IPS-18c (cell line): ENCODE data around the gene VAV1.
A peak's percentile ranks its signal among the peaks of the same experiment; 100 is the strongest.
"Not testable (repeated sequence)": the region's sequence is repeated elsewhere in the genome, so short reads cannot be mapped to it uniquely, and the experiment has no call there.

Source experiments
- H3K4me3 ChIP-seq: 2 replicates; pipeline ENCODE4 v1.7.0; 2013; ENCODE audit warnings: low read depth, mild to moderate bottlenecking, low read length, moderate library complexity; ENCODE audit not compliant: insufficient read depth
- H3K9me3 ChIP-seq: one replicate; pipeline ENCODE4 v1.6.1; 2013; ENCODE audit warnings: mild to moderate bottlenecking, low read length, moderate library complexity; ENCODE audit not compliant: control insufficient read depth, insufficient read depth

Gene VAV1

DNA sequence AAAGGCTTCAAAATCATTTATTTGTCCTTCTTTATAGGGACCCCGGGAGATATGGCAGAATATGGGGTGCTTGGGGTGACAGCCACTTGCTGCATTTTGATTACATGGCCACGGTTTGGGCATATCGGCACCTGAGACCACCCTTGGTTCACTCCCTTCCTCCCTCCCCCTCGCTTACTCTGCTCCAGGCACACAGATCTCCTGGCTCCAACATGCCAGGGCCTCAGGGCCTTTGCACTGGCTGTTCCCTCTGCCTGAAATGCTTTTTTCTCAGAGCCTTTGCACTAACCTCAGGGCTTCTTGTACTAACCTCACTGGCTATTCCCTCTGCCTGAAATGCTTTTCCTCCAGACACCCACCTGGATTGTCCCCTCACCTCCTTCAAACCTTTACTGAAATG is 23.8 kb downstream of the VAV1 start:
- no peak overlapping the region for H3K4me3 ChIP-seq
- H3K9me3 ChIP-seq: peaks cover 9% of the 10 kb centered on the region

DNA sequence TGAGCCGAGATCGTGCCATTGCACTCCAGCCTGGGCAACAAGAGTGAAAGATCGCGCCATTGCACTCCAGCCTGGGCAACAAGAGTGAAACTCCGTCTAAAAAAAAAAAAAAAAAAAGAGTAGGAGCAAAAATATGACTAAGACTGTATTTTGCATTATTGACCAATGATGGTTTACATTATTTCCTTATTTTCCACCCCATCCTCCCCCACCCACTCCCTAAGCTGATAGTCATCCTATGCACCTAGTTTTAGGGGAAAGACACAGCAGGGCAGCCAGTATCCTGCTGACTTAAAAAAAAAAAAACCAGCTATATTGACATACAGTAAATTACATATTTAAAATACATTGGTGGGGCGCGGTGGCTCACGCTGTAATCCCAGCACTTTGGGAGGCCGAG is 25.1 kb downstream of the VAV1 start:
- H3K4me3 ChIP-seq: no peak overlapping the region
- H3K9me3 ChIP-seq: peaks cover 5% of the 10 kb centered on the region

DNA sequence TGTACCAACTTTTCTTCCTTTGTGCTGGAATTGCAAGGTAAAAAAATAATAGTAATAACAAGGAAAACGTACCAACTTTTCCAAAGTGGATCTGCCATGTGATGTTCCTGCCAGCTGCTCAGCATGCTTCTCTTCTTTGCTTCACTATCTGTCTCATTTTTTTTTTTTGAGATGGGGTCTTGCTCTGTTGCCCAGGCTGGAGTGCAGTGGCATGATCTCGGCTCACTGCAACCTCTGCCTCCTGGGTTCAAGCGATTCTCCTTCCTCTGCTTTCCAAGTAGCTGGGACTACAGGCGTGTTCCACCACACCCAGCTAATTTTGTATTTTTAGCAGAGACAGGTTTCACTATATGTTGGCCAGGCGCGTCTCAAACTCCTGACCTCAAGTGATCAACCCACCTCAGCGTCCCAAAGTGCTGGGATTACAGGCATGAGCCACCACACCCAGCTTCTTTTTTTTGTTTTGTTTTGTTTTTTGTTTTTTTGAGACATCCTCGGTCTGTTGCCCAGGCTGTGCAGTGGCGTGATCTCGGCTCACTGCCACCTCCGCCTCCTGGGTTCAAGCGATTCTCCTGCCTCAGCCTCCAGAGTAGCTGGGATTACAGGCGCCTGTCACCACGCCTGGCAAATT is 27.8 kb downstream of the VAV1 start:
- not testable (repeated sequence) for H3K4me3 ChIP-seq, H3K9me3 ChIP-seq

DNA sequence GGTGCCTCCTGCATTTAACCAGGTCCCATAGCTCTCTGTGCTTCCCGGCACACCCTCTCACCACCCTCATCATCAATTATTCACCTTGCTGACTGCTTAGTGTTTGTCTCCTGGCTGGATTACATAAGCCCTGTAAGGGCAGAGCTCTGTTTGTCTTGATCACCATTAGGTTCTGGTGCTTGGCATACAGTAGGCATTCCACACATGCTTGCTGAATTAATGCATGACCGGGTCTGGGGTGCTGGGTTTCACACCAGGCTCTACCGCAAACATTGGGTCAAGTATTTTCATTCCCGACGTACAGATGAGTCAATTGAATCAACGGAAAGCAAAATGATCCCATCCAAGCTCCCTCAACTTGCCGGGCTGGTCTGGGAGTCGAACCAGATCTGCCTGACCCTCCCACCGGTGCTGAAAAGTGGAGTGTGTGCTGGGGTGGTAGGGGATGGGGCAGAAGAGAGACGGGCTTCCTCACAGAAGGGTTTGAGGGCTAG is 28.5 kb downstream of the VAV1 start:
- no peaks in the 10 kb centered on the region for H3K9me3 ChIP-seq
- H3K4me3 ChIP-seq: peak overlapping the region; percentile 26; the same call in 1 of the 2 replicates

DNA sequence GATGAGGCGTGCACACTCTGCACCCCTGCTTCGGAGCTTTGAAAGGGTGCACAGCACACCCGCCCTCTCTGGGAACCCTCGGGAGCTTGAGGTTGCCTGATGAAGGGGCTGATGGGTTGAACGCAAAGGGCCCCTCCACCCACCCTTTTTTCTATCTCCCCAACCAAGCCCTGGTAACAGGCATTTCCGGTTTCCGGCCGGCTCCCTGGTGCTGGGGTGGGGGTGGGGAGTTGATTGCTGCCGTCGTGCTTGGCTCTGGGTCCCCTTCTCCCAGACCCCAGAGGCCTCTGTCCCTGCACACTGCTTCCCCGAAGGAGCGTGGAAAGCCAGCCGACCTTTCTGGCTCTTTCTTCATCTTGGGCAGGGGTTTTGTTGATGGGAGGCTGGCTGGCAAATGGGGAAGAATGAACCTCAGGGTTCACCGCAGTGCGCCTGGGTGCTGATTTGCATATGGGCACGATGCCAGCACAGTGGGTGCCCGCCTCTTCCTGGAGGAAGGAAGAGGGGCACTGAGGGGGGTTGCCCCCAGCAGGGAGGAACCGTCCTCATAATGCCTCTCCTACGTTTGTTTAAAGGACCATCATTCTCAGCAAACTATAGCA is 29.1 kb downstream of the VAV1 start:
- Histone ChIP-seq H3K9me3 (no peaks in the 10 kb centered on the region), H3K4me3 (peak overlapping the region; percentile 26; the same call in 1 of the 2 replicates)

DNA sequence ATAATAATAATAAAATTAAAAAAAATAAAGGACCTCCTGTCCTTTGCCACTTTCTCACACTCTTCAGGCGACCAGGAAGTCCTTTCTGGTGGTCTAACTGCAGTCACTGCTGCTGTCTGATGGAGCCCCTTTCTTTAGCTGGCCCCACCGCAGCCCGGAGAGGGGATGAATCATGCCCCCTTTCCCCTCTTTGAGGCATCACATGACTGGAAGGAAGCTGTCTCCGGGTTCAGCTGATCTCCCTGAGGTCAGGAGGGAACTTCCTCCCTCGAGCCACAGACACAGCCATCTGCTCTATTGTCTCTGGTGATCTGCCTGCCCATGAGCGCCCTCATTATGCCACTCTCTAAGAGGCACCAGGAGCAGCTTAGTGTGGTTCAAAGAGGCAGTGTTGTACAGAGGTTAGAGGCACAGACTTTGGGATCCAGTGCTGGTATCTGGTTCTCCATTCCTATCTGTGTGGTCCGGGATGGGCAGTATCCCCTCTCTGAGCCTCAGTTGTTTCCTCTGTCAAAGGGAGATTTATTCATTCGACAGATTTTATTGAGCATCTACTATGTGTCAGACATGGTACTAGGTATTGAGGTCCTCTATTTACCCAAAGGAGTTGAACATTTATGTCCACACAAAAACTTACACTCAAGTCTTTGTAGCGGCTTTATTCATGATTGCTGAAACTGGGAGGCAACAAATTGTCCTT is 30.0 kb downstream of the VAV1 start:
- Histone ChIP-seq H3K4me3 (no peak overlapping the region), H3K9me3 (no peaks in the 10 kb centered on the region)

DNA sequence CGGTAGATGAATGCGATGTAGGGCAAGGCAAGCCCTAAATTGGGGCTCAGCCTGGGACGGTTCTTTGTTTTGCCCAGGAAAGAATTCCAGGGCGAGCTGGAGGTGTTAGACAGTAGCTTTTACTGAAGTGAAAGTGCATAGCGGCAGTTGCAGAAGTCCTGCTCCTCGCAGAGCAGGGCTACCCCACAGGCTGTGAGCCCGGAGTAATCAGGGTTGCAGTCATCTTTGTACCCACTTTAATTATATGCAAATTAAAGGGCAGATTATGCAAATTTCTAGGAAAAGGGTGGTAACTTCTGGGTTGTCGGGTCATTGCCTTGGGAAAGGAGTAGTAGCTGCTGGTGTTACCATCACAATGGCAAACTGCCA is 30.5 kb downstream of the VAV1 start:
- H3K9me3 ChIP-seq: no peaks in the 10 kb centered on the region
- H3K4me3 ChIP-seq: no peak overlapping the region

DNA sequence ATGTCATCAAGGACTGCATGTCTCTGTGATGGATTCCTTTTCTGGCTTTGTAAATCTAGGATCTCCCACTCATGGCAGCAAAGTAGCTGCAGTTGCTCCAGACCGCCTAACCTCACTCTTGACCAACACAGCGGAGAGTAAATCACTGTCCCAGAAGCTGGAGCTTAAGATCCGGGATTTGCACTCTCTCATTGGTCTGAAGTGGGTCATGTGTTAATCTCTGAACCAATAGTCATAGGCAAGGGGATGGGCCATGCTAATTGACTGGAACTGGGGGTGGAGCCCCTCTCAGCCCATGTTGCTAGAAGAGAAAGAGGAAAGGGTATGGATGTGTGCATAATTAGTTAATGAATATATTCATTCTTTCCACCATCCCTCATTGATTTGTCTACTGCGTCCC is 34.0 kb downstream of the VAV1 start:
- Histone ChIP-seq H3K9me3 (no peaks in the 10 kb centered on the region), H3K4me3 (no peak overlapping the region)

DNA sequence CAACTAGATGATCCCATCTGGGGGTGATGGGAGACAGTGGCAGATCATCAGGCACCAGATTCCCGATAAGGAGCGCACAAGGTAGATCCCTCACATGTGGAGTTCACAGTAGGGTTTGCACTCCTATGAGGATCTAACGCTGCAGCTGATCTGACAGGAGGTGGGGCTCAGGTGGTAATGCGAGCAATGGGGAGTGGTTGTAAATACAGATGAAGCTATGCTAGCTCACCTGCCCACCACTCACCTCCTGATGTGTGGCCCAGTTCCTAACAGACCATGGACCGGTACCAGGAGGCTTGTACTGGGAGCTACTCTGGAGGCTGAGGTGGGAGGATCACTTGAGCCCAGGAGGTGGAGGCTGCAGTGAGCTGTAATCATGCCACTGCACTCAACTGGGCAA is 34.8 kb downstream of the VAV1 start:
- H3K4me3 ChIP-seq: no peak overlapping the region
- no peaks in the 10 kb centered on the region for H3K9me3 ChIP-seq

DNA sequence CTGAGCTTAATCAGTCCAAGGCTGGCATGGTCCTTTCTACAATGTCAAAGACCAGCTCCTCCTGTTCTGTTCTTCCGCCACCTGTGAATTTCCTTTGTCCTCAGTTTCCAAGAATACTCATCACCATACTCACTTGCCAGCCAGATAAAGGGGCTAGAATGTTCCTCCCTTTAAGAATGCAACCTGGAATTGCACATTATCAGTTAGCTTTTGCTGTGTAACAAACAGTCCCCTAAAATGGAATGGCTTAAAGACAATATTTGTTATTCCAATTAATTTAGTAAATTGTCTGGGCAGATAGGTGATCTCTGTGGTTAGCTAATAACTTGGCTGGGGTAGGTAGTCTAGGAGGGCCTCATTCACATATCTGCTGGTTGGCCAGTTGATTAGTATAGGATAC is 36.0 kb downstream of the VAV1 start:
- Histone ChIP-seq H3K9me3 (no peaks in the 10 kb centered on the region), H3K4me3 (no peak overlapping the region)

DNA sequence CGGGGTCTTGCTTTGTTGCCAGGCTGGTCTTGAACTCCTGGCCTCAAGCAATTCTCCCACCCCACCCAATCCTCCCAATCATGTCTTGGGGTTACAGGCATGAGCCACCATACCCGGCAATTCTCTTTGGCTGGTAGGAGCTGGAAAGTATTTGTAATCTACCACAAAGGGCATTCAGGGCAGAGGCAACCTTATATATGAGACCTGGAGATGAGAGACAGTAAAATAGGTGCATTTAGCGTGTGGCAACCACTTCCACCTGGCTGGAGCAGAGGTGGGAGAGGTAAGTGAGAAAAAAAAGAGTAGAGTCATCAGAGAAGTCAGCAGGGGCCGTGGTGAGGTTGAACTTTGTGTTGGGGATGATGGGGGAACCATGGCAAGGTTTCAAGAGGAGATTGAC is 36.8 kb downstream of the VAV1 start:
- Histone ChIP-seq H3K4me3 (no peak overlapping the region), H3K9me3 (no peaks in the 10 kb centered on the region)

DNA sequence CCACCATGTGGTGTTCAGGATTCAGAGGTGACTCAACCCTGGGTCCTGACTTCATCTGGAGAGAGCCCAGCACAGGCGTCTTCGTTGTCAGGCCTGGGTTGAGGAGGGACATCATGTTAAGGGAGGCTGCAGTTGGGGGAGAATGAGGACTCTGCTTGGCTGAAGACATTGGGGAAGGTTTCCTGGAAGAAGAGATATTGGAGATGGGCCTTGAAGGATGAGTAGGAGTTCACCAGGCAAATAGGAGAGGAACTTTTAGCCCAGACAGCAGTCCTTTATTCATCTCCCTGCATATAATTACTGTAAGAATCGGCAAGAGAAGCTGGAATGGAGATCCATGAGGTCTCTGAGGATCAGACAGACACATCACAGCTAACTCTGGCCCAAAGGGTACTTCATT is 38.9 kb downstream of the VAV1 start:
- Histone ChIP-seq H3K9me3 (no peaks in the 10 kb centered on the region), H3K4me3 (no peak overlapping the region)

DNA sequence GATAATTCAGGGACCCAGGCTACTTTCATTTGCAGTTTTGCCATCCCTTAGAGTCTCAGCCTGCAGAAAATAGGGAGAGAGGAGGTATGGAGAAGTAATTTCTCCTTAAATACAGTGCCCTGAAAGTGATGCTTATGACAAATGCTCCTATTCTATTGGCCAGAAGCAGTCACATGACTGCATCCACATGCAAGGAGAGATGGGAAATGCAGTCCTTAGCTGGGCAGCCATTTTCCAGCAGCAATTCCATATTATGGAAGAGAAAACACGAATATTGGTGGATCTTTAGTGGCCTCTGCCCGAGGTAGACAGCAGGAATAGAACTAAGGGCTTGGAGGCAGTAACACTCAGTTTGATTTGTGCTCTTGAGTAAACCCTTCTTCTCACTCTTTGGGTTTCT is 39.4 kb downstream of the VAV1 start:
- Histone ChIP-seq H3K9me3 (no peaks in the 10 kb centered on the region), H3K4me3 (no peak overlapping the region)

DNA sequence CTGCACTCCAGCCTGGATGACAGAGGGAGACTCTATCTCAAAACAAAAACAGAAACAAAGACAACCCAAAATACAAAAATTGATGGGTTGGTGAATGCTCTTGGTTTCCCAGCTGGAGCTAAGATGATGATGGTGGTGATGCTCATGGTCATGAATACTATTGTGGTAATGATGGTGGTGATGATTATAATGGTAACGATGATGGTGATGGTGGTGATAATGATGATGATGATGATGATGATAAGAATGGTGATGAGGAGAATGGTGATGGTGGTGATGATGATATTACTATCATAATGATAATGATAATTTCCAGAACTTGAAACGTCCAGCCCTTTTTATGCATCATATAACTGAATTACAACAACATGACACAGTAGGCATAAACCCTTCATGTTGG is 40.1 kb downstream of the VAV1 start:
- Histone ChIP-seq H3K9me3 (no peaks in the 10 kb centered on the region), H3K4me3 (no peak overlapping the region)

DNA sequence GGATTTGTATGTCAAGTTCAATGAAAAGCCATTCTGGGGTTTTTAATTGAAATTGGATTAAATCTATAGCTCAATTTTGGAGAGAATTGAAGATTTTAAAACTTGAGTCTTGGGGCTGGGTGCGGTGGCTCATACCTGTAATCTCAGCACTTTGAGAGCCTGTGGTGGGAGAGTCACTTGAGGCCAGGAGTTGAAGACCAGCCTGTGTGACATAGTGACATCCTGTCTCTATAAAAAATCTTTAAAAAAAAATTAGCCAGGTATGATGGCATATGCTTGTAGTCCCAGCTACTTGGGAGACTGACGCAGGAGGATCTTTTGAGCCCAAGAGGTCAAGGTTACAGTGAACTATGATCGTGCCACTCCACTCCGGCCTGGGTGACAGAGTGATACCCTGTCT is 41.2 kb downstream of the VAV1 start:
- no peaks in the 10 kb centered on the region for H3K9me3 ChIP-seq
- no peak overlapping the region for H3K4me3 ChIP-seq

DNA sequence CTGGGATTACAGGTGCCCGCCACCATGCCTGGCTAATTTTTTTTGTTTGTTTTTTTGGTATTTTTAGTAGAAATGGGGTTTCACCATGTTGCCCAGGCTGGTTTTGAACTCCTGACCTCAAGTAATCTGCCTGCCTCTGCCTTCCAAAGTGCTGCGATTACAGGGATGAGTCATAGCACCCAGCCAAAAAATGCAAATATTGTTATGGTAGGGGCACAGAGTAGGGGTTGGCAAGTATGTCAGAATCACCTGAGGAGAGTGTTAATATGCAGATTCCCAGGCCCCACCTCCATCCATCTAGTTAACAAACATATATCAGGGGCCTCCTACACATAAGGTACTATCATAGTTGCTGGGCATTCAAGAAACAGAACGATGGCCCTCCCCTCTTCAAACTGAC is 44.7 kb downstream of the VAV1 start:
- Histone ChIP-seq H3K4me3 (no peak overlapping the region), H3K9me3 (peaks cover 3% of the 10 kb centered on the region)

DNA sequence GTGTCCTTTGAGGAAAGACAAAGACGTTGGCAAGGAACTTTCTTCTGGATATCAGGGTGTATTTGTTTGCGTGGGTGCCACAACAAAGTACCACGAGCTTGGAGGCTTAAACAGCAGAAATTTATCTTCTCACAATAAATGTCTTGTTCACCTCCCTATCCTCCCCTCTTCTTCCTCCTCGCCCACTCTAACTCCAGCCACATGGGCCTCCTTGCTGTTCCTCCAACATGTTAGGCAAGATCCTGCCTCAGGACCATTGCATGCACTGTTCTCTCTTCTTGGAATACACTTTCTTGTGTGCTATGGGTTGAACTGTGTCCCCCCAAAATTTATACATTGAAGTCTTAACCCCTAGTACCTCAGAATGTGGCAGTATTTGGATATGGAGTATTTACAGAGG is 45.7 kb downstream of the VAV1 start:
- H3K9me3 ChIP-seq: peaks cover 3% of the 10 kb centered on the region
- no peak overlapping the region for H3K4me3 ChIP-seq

DNA sequence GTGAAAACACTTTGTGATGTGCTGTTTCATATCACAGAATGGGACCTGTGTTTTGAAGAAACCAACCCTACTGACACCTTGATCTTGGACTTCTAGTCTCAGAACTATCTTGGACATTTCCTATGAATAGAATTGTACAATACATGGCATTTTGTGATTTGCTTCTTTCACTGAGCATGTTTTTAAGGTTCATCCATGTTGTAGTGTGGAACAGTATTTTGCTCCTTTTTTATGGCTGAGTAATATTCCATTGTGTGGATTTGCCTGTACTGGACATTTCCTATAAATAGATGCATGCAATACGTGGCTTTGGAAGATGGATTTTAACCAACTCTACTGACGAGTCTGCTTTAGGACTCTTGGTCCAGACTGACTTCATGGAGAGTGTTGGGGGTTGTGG is 46.8 kb downstream of the VAV1 start:
- Histone ChIP-seq H3K9me3 (peaks cover 3% of the 10 kb centered on the region), H3K4me3 (no peak overlapping the region)
